Measurements from ENCODE around the gene PHOSPHO1. TPM values are rescaled to one million over a fixed set of nuclear protein-coding genes. Genes with fewer than 3 reads are reported as not detected.

The PHOSPHO1 gene
- total and polyA plus RNA-seq, 2 donors (not counting 1 experiment from before 2014, with no cell fraction given) = 0.14 to 0.17 TPM

DNA sequence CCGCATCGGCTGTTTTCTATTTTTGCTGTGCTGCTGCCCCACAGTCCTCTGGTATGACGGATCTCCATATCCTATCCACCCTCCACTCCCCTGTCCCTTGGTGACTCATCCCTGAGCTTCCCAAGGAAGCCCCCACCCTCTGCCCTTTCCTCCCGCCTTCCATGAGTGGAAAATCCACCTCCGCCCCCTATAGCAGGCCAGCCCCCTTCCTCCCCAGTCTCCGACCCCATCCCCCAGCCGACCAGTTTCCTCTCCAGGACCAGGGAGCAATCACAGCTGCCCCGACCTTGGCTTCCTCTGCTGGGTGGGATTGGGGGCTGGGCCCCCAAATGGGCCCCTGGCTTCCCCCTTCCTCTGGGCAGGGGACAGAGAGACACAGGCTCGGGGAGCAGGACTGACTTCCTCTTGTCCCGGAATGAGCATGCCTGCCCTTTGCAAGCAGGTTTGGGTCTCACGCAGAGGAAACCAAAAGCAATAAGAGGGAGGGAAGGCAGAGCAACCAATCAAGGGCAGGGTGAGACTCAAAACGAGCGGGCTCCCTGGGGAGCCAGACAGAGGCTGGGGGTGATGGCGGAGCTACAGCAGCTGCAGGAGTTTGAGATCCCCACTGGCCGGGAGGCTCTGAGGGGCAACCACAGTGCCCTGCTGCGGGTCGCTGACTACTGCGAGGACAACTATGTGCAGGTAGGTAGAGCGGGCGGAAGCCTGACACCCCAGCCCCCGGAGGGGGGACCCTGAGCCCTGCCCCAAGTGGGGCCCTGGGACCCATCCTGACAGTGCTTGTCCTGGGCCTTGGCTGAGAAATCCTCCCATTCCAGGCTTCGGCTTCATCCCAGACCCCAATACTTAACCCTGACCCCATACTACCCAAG lies 20.2 kb downstream of the PHOSPHO1 start, which contains the start of the genes ABI3 and GNGT2:
ABI3 (plus strand) TSS at position 550 of the 872 bp plus-strand sequence; CDS start at position 568, 18 bp downstream.
GNGT2 (minus strand) TSS at position 417 of the 872 bp plus-strand sequence. CDS start 3,152 bp downstream, outside the sequence.
- no peaks in the 10 kb centered on the region for H3K36me3 ChIP-seq (ENCODE audit: control insufficient read depth, insufficient read depth, low read length)
- H3K4me3 ChIP-seq (replicated peaks in 1 of 4; ENCODE audit: control extremely low read depth in 1 of 4, insufficient read depth in 1 of 4, low read depth in 3 of 4, low read length in 4 of 4) = peak within 1 kb of the TSS in 3 of 4 experiments; percentile 5 to 25 (median 15)
- H3K27ac ChIP-seq (ENCODE audit: insufficient read depth, low read length) = peak within 1 kb of the TSS; percentile 39
- peak within 1 kb of the TSS; percentile 17 for H3K4me2 ChIP-seq (ENCODE audit: extremely low read depth, insufficient read depth, low read length)
- H3K79me2 ChIP-seq (ENCODE audit: control insufficient read depth, insufficient read depth, low read length) = no peaks in the 10 kb centered on the region
- H4K20me1 ChIP-seq (ENCODE audit: control insufficient read depth, extremely low read depth, insufficient read depth, low read length) = no peaks in the 10 kb centered on the region
- peaks cover 4% of the 10 kb centered on the region for H3K4me1 ChIP-seq (ENCODE audit: control insufficient read depth, extremely low read depth, insufficient read depth, low read length)
- H3K27me3 ChIP-seq (ENCODE audit: control insufficient read depth, insufficient read depth, low read length) = peaks cover 13% of the 10 kb centered on the region
- no peak for TF ChIP-seq EZH2 (IDR thresholded peaks at IDR 0.05; ENCODE audit: low read length, missing control alignments)
- TF ChIP-seq, protein P1, sequence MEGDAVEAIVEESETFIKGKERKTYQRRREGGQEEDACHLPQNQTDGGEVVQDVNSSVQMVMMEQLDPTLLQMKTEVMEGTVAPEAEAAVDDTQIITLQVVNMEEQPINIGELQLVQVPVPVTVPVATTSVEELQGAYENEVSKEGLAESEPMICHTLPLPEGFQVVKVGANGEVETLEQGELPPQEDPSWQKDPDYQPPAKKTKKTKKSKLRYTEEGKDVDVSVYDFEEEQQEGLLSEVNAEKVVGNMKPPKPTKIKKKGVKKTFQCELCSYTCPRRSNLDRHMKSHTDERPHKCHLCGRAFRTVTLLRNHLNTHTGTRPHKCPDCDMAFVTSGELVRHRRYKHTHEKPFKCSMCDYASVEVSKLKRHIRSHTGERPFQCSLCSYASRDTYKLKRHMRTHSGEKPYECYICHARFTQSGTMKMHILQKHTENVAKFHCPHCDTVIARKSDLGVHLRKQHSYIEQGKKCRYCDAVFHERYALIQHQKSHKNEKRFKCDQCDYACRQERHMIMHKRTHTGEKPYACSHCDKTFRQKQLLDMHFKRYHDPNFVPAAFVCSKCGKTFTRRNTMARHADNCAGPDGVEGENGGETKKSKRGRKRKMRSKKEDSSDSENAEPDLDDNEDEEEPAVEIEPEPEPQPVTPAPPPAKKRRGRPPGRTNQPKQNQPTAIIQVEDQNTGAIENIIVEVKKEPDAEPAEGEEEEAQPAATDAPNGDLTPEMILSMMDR (conservative IDR thresholded peaks at IDR 0.05 in 1 of 2, IDR thresholded peaks at IDR 0.05 in 1 of 2; ENCODE audit: low read depth in 1 of 2, low read length in 2 of 2) = no peak
- peak within 1 kb of the TSS; percentile 46 for H3K9ac ChIP-seq (ENCODE audit: insufficient read depth, low read length)
- H2AFZ ChIP-seq (ENCODE audit: low read length) = peak within 1 kb of the TSS; percentile 55
- H3K9me3 ChIP-seq (ENCODE audit: control insufficient read depth, insufficient read depth, low read depth, low read length) = no peaks in the 10 kb centered on the region
- DNase-seq (ENCODE audit: low read depth in 2 of 2) = peak; percentile 37 to 57

DNA sequence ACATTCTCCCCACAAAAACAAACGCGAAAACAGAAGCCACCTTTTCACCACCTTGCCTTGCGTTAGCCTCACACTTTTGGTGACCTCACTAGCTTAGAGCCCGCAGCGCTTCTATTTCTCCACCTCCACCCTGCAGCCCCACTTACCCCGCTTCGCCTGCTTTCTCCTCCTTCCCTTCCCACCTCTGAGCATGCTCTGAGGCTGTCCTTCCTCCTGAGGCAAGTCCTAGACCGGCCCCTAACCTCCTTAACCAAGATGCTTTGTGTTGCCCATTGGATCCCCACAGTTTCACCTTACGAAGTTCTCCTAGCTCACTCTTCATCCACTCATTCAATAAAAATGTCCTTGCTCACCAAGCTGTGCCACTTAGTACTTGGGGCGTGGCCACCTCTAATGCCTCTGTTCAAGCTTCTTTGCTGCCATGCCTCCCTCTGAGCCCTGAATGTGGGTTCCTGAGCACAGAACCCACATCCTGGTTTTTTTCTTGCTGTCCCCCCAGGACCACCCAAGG lies 21.5 kb downstream of the PHOSPHO1 start:
- H3K4me2 ChIP-seq (ENCODE audit: extremely low read depth, insufficient read depth, low read length) = no peak overlapping the region
- no peak overlapping the region for H3K9ac ChIP-seq (ENCODE audit: insufficient read depth, low read length)
- H2AFZ ChIP-seq (ENCODE audit: low read length) = no peak overlapping the region

DNA sequence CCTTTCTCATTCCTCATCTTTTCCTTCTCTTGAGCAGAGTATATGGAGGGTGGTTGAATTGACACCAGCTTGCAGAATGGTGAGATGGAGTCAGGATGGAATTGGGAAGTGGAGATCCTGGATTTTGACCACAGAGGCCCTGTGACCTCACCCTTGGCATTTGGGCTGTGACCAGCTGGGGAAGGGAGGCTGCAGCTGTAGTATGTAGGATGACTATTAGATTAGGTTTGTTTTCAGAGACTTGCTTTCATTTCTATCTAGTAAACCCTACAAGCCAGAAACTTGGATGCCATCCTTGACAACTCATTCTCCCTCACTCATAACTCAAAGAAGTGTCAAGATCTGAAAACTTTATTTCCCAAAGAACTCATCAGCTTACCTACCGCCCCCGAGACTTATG lies 26.1 kb downstream of the PHOSPHO1 start:
- no peaks in the 10 kb centered on the region for H3K79me2 ChIP-seq (ENCODE audit: control insufficient read depth, insufficient read depth, low read length)
- H3K4me2 ChIP-seq (ENCODE audit: extremely low read depth, insufficient read depth, low read length) = no peak overlapping the region
- TF ChIP-seq, protein P1 (conservative IDR thresholded peaks at IDR 0.05 in 1 of 2, IDR thresholded peaks at IDR 0.05 in 1 of 2; ENCODE audit: low read depth in 1 of 2, low read length in 2 of 2) = no peak
- TF ChIP-seq EZH2 (IDR thresholded peaks at IDR 0.05; ENCODE audit: low read length, missing control alignments) = no peak
- H3K9ac ChIP-seq (ENCODE audit: insufficient read depth, low read length) = no peak overlapping the region
- H4K20me1 ChIP-seq (ENCODE audit: control insufficient read depth, extremely low read depth, insufficient read depth, low read length) = no peaks in the 10 kb centered on the region
- H3K27ac ChIP-seq (ENCODE audit: insufficient read depth, low read length) = no peak overlapping the region
- no peaks in the 10 kb centered on the region for H3K9me3 ChIP-seq (ENCODE audit: control insufficient read depth, insufficient read depth, low read depth, low read length)
- H3K4me3 ChIP-seq (replicated peaks in 1 of 4; ENCODE audit: control extremely low read depth in 1 of 4, insufficient read depth in 1 of 4, low read depth in 3 of 4, low read length in 4 of 4) = no peak overlapping the region
- H3K4me1 ChIP-seq (ENCODE audit: control insufficient read depth, extremely low read depth, insufficient read depth, low read length) = no peaks in the 10 kb centered on the region
- H3K27me3 ChIP-seq (ENCODE audit: control insufficient read depth, insufficient read depth, low read length) = no peaks in the 10 kb centered on the region
- DNase-seq (ENCODE audit: low read depth in 2 of 2) = no peak
- H2AFZ ChIP-seq (ENCODE audit: low read length) = no peak overlapping the region
- no peaks in the 10 kb centered on the region for H3K36me3 ChIP-seq (ENCODE audit: control insufficient read depth, insufficient read depth, low read length)

More for the DNA sequence above, 21.5 kb downstream of the PHOSPHO1 start:
- no peaks in the 10 kb centered on the region for H4K20me1 ChIP-seq (ENCODE audit: control insufficient read depth, extremely low read depth, insufficient read depth, low read length)
- peaks cover 13% of the 10 kb centered on the region for H3K27me3 ChIP-seq (ENCODE audit: control insufficient read depth, insufficient read depth, low read length)
- TF ChIP-seq, protein P1 (conservative IDR thresholded peaks at IDR 0.05 in 1 of 2, IDR thresholded peaks at IDR 0.05 in 1 of 2; ENCODE audit: low read depth in 1 of 2, low read length in 2 of 2) = no peak
- no peak for TF ChIP-seq EZH2 (IDR thresholded peaks at IDR 0.05; ENCODE audit: low read length, missing control alignments)
- no peaks in the 10 kb centered on the region for H3K79me2 ChIP-seq (ENCODE audit: control insufficient read depth, insufficient read depth, low read length)
- no peak for DNase-seq (ENCODE audit: low read depth in 2 of 2)
- H3K9me3 ChIP-seq (ENCODE audit: control insufficient read depth, insufficient read depth, low read depth, low read length) = no peaks in the 10 kb centered on the region
- H3K27ac ChIP-seq (ENCODE audit: insufficient read depth, low read length) = no peak overlapping the region
- no peak overlapping the region for H3K4me3 ChIP-seq (replicated peaks in 1 of 4; ENCODE audit: control extremely low read depth in 1 of 4, insufficient read depth in 1 of 4, low read depth in 3 of 4, low read length in 4 of 4)
- peaks cover 4% of the 10 kb centered on the region for H3K4me1 ChIP-seq (ENCODE audit: control insufficient read depth, extremely low read depth, insufficient read depth, low read length)
- no peaks in the 10 kb centered on the region for H3K36me3 ChIP-seq (ENCODE audit: control insufficient read depth, insufficient read depth, low read length)

Measured in fibroblast of lung (primary cell).